A549 (cell line): Measurements from ENCODE around the gene ZNF398. TPM values are rescaled to one million over a fixed set of nuclear protein-coding genes. Genes with fewer than 3 reads are reported as not detected.
A peak's percentile ranks its signal among the peaks of the same experiment; 100 is the strongest.

Source experiments
- ATAC-seq, 2 experiments: fragments of 200-7000 bp in 1 of 2; fragments of >200 bp in 1 of 2; cut with Nextera tagmentation in 1 of 2; cut with Tn5 transposase in 1 of 2; 3 replicates each; pipeline versions ENCODE4 v1.8.0 to v1.9.1; 2018 to 2020; ENCODE audit warnings: mild to moderate bottlenecking in 1 of 2, moderate library complexity in 1 of 2
- CTCF ChIA-PET: fragments of 300-600 bp; sonication (Branson Sonifier 250); formaldehyde crosslinking; extraction: SDS; loops from one replicate; lab custom pipeline; 2021; ENCODE audit warnings: antibody characterized with exemption, inconsistent platforms; lab: Yijun Ruan, JAX
- POLR2A ChIA-PET: fragments of 350-600 bp; formaldehyde crosslinking; extraction: SDS; loops from one replicate; lab custom pipeline; 2021; ENCODE audit warnings: antibody characterized with exemption, inconsistent platforms; lab: Yijun Ruan, JAX
- DNase-seq, 2 experiments: peaks; one replicate each; pipeline versions ENCODE4 v3.0.0 to v3.0.0-alpha.2; 2011 to 2016; ENCODE audit warnings: low read depth in 1 of 2, low spot score in 1 of 2
- FAIRE-seq: peaks from 2 replicates; lab custom pipeline; 2011; peaks lifted over from hg19 to GRCh38; lab: Jason Lieb, UNC
- H3K27ac ChIP-seq, 2 experiments: fragments of >200 bp; sonication (Bioruptor Twin); formaldehyde crosslinking; 3 replicates each; pipeline ENCODE4 v1.5.1; 2016 to 2017
- H3K4me1 ChIP-seq: fragments of >200 bp; sonication (Bioruptor Twin); formaldehyde crosslinking; 3 replicates; pipeline ENCODE4 v1.6.1; 2016
- H3K4me2 ChIP-seq: fragments of >200 bp; sonication (Bioruptor Twin); formaldehyde crosslinking; 3 replicates; pipeline ENCODE4 v1.6.1; 2016
- H3K4me3 ChIP-seq: fragments of >200 bp; sonication (Bioruptor Twin); formaldehyde crosslinking; 3 replicates; pipeline ENCODE4 v1.5.1; 2016
- H3K9me3 ChIP-seq: fragments of >200 bp; sonication (Bioruptor Twin); formaldehyde crosslinking; 3 replicates; pipeline ENCODE4 v1.6.1; 2016
- ATOH8 ChIP-seq: fragments of 250-450 bp; sonication (Bioruptor Pico); IDR thresholded peaks from 2 replicates; pipeline ENCODE4 v1.5.0; 2020; ENCODE audit warnings: low read depth, mild to moderate bottlenecking, moderate library complexity
- BHLHE40 ChIP-seq: IDR thresholded peaks from 2 replicates; pipeline ENCODE4 v1.6.1; 2012; ENCODE audit warnings: low read depth, low read length, inconsistent platforms
- EP300 ChIP-seq, 2 experiments: fragments of >200 bp; sonication (Bioruptor Twin); formaldehyde crosslinking; IDR thresholded peaks; 2 replicates in 1 of 2; 3 replicates in 1 of 2; pipeline ENCODE4 v1.6.1; 2016 to 2017
- FOSL2 ChIP-seq, 2 experiments: fragments of 450-650 bp in 1 of 2; fragments of >200 bp in 1 of 2; sonication (Bioruptor Twin) in 1 of 2; formaldehyde crosslinking; IDR thresholded peaks; 2 replicates each; pipeline versions ENCODE4 v1.5.0 to v1.6.1; 2016 to 2020; ENCODE audit warnings: mild to moderate bottlenecking in 1 of 2, moderate library complexity in 1 of 2
- FOXS1 ChIP-seq: fragments of 250-450 bp; sonication (Bioruptor Pico); IDR thresholded peaks from 2 replicates; pipeline ENCODE4 v1.5.0; 2020; ENCODE audit warnings: mild to moderate bottlenecking, moderate library complexity
- GATA3 ChIP-seq: IDR thresholded peaks from 2 replicates; pipeline ENCODE4 v1.6.1; 2012; ENCODE audit warnings: borderline replicate concordance
- HDAC2 ChIP-seq: fragments of 200-600 bp; sonication (generic); IDR thresholded peaks from 2 replicates; pipeline ENCODE4 v1.6.1; 2016
- HEYL ChIP-seq: fragments of 250-450 bp; sonication (Bioruptor Pico); IDR thresholded peaks from 2 replicates; pipeline ENCODE4 v1.8.0; 2021; ENCODE audit warnings: mild to moderate bottlenecking, moderate library complexity
- HMGXB4 ChIP-seq: fragments of 250-450 bp; sonication (Bioruptor Pico); IDR thresholded peaks from 2 replicates; pipeline ENCODE4 v1.5.0; 2021; ENCODE audit warnings: mild to moderate bottlenecking, moderate library complexity, borderline replicate concordance
- JUNB ChIP-seq: fragments of >200 bp; sonication (Bioruptor Twin); formaldehyde crosslinking; IDR thresholded peaks from 2 replicates; pipeline ENCODE4 v1.6.1; 2016
- KDM5A ChIP-seq: fragments of 200-600 bp; sonication (generic); IDR thresholded peaks from 2 replicates; pipeline ENCODE4 v1.6.1; 2016; ENCODE audit warnings: antibody characterized with exemption, mild to moderate bottlenecking
- MAFK ChIP-seq: fragments of 450-650 bp; IDR thresholded peaks from 2 replicates; pipeline ENCODE4 v1.6.1; 2014; ENCODE audit not compliant: partially characterized antibody
- MAX ChIP-seq: IDR thresholded peaks from 2 replicates; pipeline ENCODE4 v1.6.1; 2012
- NFE2L2 ChIP-seq: fragments of 150-350 bp; conservative IDR thresholded peaks from 2 replicates; pipeline ENCODE4 v1.6.1; 2014; ENCODE audit warnings: low read length
- NR3C1 ChIP-seq: fragments of >200 bp; sonication (Bioruptor Twin); formaldehyde crosslinking; IDR thresholded peaks from 3 replicates; pipeline ENCODE4 v1.6.1; 2017
- PHF8 ChIP-seq: fragments of 200-600 bp; sonication (generic); IDR thresholded peaks from 2 replicates; pipeline ENCODE4 v1.6.1; 2016; ENCODE audit warnings: low read depth, mild to moderate bottlenecking, antibody characterized with exemption, moderate library complexity, borderline replicate concordance
- POLR2A ChIP-seq: IDR thresholded peaks from 2 replicates; pipeline ENCODE4 v1.6.1; 2012; ENCODE audit warnings: mild to moderate bottlenecking, low read length
- RAD21 ChIP-seq, 2 experiments: fragments of >200 bp in 1 of 2; sonication (Bioruptor Twin) in 1 of 2; formaldehyde crosslinking in 1 of 2; IDR thresholded peaks in 1 of 2; conservative IDR thresholded peaks in 1 of 2; 2 replicates in 1 of 2; 3 replicates in 1 of 2; pipeline ENCODE4 v1.6.1; 2012 to 2018; ENCODE audit warnings: inconsistent platforms in 1 of 2
- RARB ChIP-seq: fragments of 250-450 bp; sonication (Bioruptor Pico); IDR thresholded peaks from 2 replicates; pipeline ENCODE4 v1.8.0; 2021; ENCODE audit warnings: mild to moderate bottlenecking, moderate library complexity
- RFX5 ChIP-seq: fragments of 450-650 bp; IDR thresholded peaks from 2 replicates; pipeline ENCODE4 v1.7.1; 2014; ENCODE audit warnings: antibody characterized with exemption, mild to moderate bottlenecking, moderate library complexity
- SREBF2 ChIP-seq: fragments of 450-650 bp; IDR thresholded peaks from 2 replicates; pipeline ENCODE4 v1.6.1; 2014; ENCODE audit warnings: mild to moderate bottlenecking, moderate library complexity
- ZFP36 ChIP-seq: fragments of 450-650 bp; IDR thresholded peaks from 2 replicates; pipeline ENCODE4 v1.6.1; 2014; ENCODE audit warnings: borderline replicate concordance; ENCODE audit not compliant: partially characterized antibody
- ZNF302 ChIP-seq: fragments of 250-450 bp; sonication (Bioruptor Pico); IDR thresholded peaks from 2 replicates; pipeline ENCODE4 v1.9.0; 2021; ENCODE audit warnings: inconsistent platforms, mild to moderate bottlenecking, moderate library complexity
- WGBS: methylation state at CpG from one replicate; pipeline ENCODE4 v1.1.6; 2017; ENCODE audit errors: missing lambda C conversion rate; 5-methylcytosine and 5-hydroxymethylcytosine counted together
- polyA plus RNA-seq, 4 experiments: library from polyadenylated mRNA; depleted of rRNA in 3 of 4; stranded (reverse); fragments of >200 nt; fragmentation: RNase III in 1 of 4; extraction: RNeasy Plus Mini Kit Qiagen cat#74134 plus additional on column Dnase treatment in 1 of 4; gene quantifications; 2 replicates in 3 of 4; 3 replicates in 1 of 4; pipeline ENCODE4 v1.2.3, GENCODE V29; 2011 to 2017
- TF ChIP-seq, protein P1 (sequence below): IDR thresholded peaks from 2 replicates; pipeline ENCODE4 v1.6.1; 2012; ENCODE audit warnings: low read depth, borderline replicate concordance
- TF ChIP-seq, protein P2 (sequence below): fragments of >200 bp; sonication (Bioruptor Twin); formaldehyde crosslinking; IDR thresholded peaks from 2 replicates; pipeline ENCODE4 v1.6.1; 2016
- TF ChIP-seq, protein P3 (sequence below): fragments of 450-650 bp; IDR thresholded peaks from 2 replicates; pipeline ENCODE4 v1.6.1; 2014; ENCODE audit warnings: antibody characterized with exemption

Gene ZNF398
- polyA plus RNA-seq, 2 of the 4 experiments (the other 2 are of a cell fraction): 6.6 to 8.1 TPM

- TF ChIP-seq HEYL (CRISPR knock-in tag) (no peak), EP300 (IDR thresholded peaks at IDR 0.05) (no peak), HMGXB4 (CRISPR knock-in tag) (no peak), FOXS1 (CRISPR knock-in tag) (no peak), HDAC2 (no peak; the same call in 1 of the 2 replicates), PHF8 (no peak), NFE2L2 (no peak), ATOH8 (CRISPR knock-in tag) (0 out of 2 replicates have a peak, but pooled peaks have one; percentile 11), MAX (peak; percentile 69), RAD21 (conservative IDR thresholded peaks at IDR 0.05 in 1 of 2, IDR thresholded peaks at IDR 0.05 in 1 of 2) (no peak), RARB (CRISPR knock-in tag) (no peak), POLR2A (0 out of 2 replicates have a peak, but pooled peaks have one; percentile 15), ZNF302 (CRISPR knock-in tag) (no peak), SREBF2 (no peak), ZFP36 (no peak), GATA3 (no peak), KDM5A (no peak), JUNB (no peak), NR3C1 (no peak), BHLHE40 (no peak), FOSL2 (IDR thresholded peaks at IDR 0.05) (no peak), FOSL2 (CRISPR knock-in tag; IDR thresholded peaks at IDR 0.05) (no peak), MAFK (no peak), RFX5 (no peak)
- TF ChIP-seq, protein P1, sequence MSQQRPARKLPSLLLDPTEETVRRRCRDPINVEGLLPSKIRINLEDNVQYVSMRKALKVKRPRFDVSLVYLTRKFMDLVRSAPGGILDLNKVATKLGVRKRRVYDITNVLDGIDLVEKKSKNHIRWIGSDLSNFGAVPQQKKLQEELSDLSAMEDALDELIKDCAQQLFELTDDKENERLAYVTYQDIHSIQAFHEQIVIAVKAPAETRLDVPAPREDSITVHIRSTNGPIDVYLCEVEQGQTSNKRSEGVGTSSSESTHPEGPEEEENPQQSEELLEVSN: peak; percentile 91
- TF ChIP-seq, protein P2, sequence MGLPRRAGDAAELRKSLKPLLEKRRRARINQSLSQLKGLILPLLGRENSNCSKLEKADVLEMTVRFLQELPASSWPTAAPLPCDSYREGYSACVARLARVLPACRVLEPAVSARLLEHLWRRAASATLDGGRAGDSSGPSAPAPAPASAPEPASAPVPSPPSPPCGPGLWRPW: no peak
- TF ChIP-seq, protein P3, sequence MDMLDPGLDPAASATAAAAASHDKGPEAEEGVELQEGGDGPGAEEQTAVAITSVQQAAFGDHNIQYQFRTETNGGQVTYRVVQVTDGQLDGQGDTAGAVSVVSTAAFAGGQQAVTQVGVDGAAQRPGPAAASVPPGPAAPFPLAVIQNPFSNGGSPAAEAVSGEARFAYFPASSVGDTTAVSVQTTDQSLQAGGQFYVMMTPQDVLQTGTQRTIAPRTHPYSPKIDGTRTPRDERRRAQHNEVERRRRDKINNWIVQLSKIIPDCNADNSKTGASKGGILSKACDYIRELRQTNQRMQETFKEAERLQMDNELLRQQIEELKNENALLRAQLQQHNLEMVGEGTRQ: no peak
- ChIA-PET POLR2A (interaction anchor here (1.0 to 1.5 kb wide), 5 partner anchors 9 to 68 kb away, joined by 3 to 16 read pairs (median 4); partner anchors contain the start of genes ZNF282 and ZNF398), CTCF (interaction anchor here (0.5 to 7.6 kb wide), 25 partner anchors 9 to 334 kb away, joined by 3 to 84 read pairs (median 6); partner anchors contain the start of genes ZNF282, ZNF398 and ZNF777)
- Histone ChIP-seq H3K27ac (peak overlapping the region; percentile 95 to 96), H3K4me1 (peaks cover 14% of the 10 kb centered on the region), H3K4me2 (peak overlapping the region; percentile 97), H3K9me3 (peaks cover 5% of the 10 kb centered on the region; the same call in 1 of the 3 replicates), H3K4me3 (peak overlapping the region; percentile 99)
- ATAC-seq (peak; percentile 77 to 85), DNase-seq (peak; percentile 62 to 63), FAIRE-seq (no peak)
- WGBS: 0% methylated on average over 17 of the region's 48 CpGs
Measured at GRCh38 chr7:149126662-149127266, 20.5 kb upstream of the ZNF398 start.
